Astrocyte (in vitro differentiated cells and primary cell): Measurements from ENCODE around the gene SYNC. TPM values are rescaled to one million over a fixed set of nuclear protein-coding genes. Genes with fewer than 3 reads are reported as not detected.

ENCODE experiments used
- DNase-seq: peaks from one replicate; pipeline ENCODE4 v3.0.0-alpha.2; 2010; ENCODE audit warnings: low read depth
- FAIRE-seq: peaks from 2 replicates; lab custom pipeline; 2011; peaks lifted over from hg19 to GRCh38; lab: Jason Lieb, UNC
- H2AFZ ChIP-seq: 2 replicates; pipeline ENCODE4 v1.6.0; 2012; ENCODE audit warnings: low read depth, low read length, inconsistent platforms
- H3K27ac ChIP-seq: 2 replicates; pipeline ENCODE4 v1.5.1; 2011; ENCODE audit warnings: low read depth, low read length, inconsistent platforms
- H3K27me3 ChIP-seq: 2 replicates; pipeline ENCODE4 v1.6.0; 2011; ENCODE audit warnings: low read length, inconsistent platforms; ENCODE audit not compliant: insufficient read depth
- H3K36me3 ChIP-seq: 2 replicates; pipeline ENCODE4 v1.5.1; 2011; ENCODE audit warnings: low read length, inconsistent platforms; ENCODE audit not compliant: insufficient read depth
- H3K4me1 ChIP-seq: 2 replicates; pipeline ENCODE4 v1.5.1; 2011; ENCODE audit warnings: low read length, inconsistent platforms; ENCODE audit not compliant: insufficient read depth
- H3K4me2 ChIP-seq: 2 replicates; pipeline ENCODE4 v1.6.0; 2012; ENCODE audit warnings: low read length, inconsistent platforms
- H3K4me3 ChIP-seq: 2 replicates; pipeline ENCODE4 v1.5.1; 2011; ENCODE audit warnings: low read depth, mild to moderate bottlenecking, low read length, inconsistent platforms; ENCODE audit not compliant: insufficient read depth
- H3K79me2 ChIP-seq: 2 replicates; pipeline ENCODE4 v1.6.0; 2012; ENCODE audit warnings: mild to moderate bottlenecking, low read length, inconsistent platforms; ENCODE audit not compliant: insufficient read depth
- H3K9ac ChIP-seq: 2 replicates; pipeline ENCODE4 v1.6.0; 2012; ENCODE audit warnings: mild to moderate bottlenecking, low read length, inconsistent platforms
- H3K9me3 ChIP-seq: 2 replicates; pipeline ENCODE4 v1.5.1; 2012; ENCODE audit warnings: low read depth, mild to moderate bottlenecking, low read length, inconsistent platforms; ENCODE audit not compliant: insufficient read depth
- H4K20me1 ChIP-seq: 2 replicates; pipeline ENCODE4 v1.6.0; 2012; ENCODE audit warnings: low read length, inconsistent platforms; ENCODE audit not compliant: insufficient read depth
- H3K27ac Mint-ChIP-seq: one replicate; pipeline ENCODE4 v1.8.0; 2021; ENCODE audit warnings: mild to moderate bottlenecking, mixed read lengths; ENCODE audit not compliant: unreplicated experiment
- H3K27me3 Mint-ChIP-seq: one replicate; pipeline ENCODE4 v1.8.0; 2021; ENCODE audit warnings: low read depth, mixed read lengths; ENCODE audit not compliant: unreplicated experiment
- H3K36me3 Mint-ChIP-seq: one replicate; pipeline ENCODE4 v1.8.0; 2021; ENCODE audit warnings: low read depth, mixed read lengths; ENCODE audit not compliant: unreplicated experiment
- H3K4me1 Mint-ChIP-seq: one replicate; pipeline ENCODE4 v1.8.0; 2021; ENCODE audit warnings: low read depth, mixed read lengths; ENCODE audit not compliant: unreplicated experiment
- H3K4me3 Mint-ChIP-seq: one replicate; pipeline ENCODE4 v1.8.0; 2021; ENCODE audit warnings: mild to moderate bottlenecking, moderate library complexity, mixed read lengths; ENCODE audit not compliant: unreplicated experiment
- H3K9me3 Mint-ChIP-seq: one replicate; pipeline ENCODE4 v1.8.0; 2021; ENCODE audit warnings: mild to moderate bottlenecking, mixed read lengths; ENCODE audit not compliant: unreplicated experiment
- EZH2 ChIP-seq: IDR thresholded peaks from 2 replicates; pipeline ENCODE4 v1.6.1; 2012; ENCODE audit warnings: mild to moderate bottlenecking, low read length, inconsistent platforms; ENCODE audit not compliant: insufficient read depth
- total RNA-seq: library from RNA; stranded (reverse); gene quantifications from 2 replicates; pipeline ENCODE4 v1.2.1, GENCODE V29; 2021
- TF ChIP-seq, protein P1 (sequence below): IDR thresholded peaks from 2 replicates; pipeline ENCODE4 v1.5.1; 2011; ENCODE audit warnings: low read depth, mild to moderate bottlenecking, inconsistent platforms, low read length, moderate library complexity; ENCODE audit not compliant: insufficient read depth

SYNC gene
- total RNA-seq, 1 donor from 2014 or later: 20.6 TPM

DNA sequence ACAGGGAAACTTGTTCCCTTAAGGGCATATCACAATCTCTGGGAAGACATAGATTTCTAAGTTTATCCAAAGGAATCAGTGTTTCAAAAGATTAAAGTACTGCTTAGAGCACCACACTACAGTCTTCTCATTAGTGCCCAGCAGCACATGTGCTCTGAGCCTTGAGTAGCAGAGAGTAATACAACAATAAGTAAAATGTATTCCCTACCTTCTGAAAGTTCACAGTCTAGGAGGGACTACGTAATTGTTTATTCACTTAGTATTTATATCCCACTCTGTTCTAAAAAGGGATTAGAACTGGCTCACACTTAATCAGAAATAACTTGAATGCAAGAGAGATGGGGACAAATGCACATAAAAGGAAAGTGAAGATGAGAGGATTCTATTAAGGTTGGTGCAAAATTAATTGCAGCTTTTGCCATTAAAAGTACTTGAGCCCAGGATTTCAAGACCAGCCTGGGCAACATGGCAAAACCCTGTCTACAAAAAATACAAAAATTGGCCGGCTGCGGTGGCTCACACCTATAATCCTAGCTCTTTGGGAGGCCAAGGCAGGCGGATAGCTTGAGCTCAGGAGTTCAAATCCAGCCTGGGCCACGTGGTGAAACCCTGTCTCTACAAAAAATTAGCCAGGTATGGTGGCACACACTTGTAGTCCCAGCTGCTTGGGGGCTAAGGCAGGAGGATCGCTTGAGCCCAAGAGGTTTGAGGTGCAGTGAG is 9.0 kb downstream of the SYNC start:
- no peak overlapping the region for H3K27ac Mint-ChIP-seq
- no peaks in the 10 kb centered on the region for H3K27me3 Mint-ChIP-seq
- no peak for TF ChIP-seq EZH2
- TF ChIP-seq, protein P1, sequence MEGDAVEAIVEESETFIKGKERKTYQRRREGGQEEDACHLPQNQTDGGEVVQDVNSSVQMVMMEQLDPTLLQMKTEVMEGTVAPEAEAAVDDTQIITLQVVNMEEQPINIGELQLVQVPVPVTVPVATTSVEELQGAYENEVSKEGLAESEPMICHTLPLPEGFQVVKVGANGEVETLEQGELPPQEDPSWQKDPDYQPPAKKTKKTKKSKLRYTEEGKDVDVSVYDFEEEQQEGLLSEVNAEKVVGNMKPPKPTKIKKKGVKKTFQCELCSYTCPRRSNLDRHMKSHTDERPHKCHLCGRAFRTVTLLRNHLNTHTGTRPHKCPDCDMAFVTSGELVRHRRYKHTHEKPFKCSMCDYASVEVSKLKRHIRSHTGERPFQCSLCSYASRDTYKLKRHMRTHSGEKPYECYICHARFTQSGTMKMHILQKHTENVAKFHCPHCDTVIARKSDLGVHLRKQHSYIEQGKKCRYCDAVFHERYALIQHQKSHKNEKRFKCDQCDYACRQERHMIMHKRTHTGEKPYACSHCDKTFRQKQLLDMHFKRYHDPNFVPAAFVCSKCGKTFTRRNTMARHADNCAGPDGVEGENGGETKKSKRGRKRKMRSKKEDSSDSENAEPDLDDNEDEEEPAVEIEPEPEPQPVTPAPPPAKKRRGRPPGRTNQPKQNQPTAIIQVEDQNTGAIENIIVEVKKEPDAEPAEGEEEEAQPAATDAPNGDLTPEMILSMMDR: no peak
- peaks cover 16% of the 10 kb centered on the region for H3K36me3 Mint-ChIP-seq
- H3K4me1 Mint-ChIP-seq: peaks cover 2% of the 10 kb centered on the region
- DNase-seq (no peak), FAIRE-seq (no peak)
- Histone ChIP-seq H3K9me3 (no peaks in the 10 kb centered on the region), H3K79me2 (peaks cover 87% of the 10 kb centered on the region), H3K27ac (no peak overlapping the region), H3K9ac (no peak overlapping the region), H3K4me1 (peaks cover 11% of the 10 kb centered on the region), H3K4me2 (no peak overlapping the region), H3K36me3 (peaks cover 20% of the 10 kb centered on the region), H4K20me1 (peaks cover 69% of the 10 kb centered on the region), H3K4me3 (no peak overlapping the region), H3K27me3 (no peaks in the 10 kb centered on the region), H2AFZ (no peak overlapping the region)
- no peak overlapping the region for H3K4me3 Mint-ChIP-seq
- H3K9me3 Mint-ChIP-seq: no peaks in the 10 kb centered on the region

DNA sequence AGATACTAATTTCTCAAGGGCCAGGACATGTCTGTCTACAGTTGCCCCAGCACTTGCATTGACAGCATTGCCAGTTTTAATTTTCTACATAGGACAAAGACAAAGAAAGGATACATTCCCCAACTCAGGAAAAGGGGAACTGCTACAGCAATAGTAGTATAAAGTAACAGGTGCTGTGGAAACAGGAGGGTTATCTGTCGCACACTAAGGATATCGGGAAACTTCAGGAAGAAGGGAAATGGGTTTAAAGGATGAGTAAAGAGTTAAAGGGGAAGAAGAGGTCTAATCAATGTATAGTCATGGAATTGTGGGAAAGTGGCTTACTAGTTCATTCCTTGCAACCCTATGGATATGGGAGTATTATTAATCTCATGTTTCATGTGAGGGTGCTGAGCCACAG is 16.2 kb downstream of the SYNC start:
- H3K9ac ChIP-seq: no peak overlapping the region
- TF ChIP-seq, protein P1: no peak
- TF ChIP-seq EZH2: no peak
- no peak overlapping the region for H3K4me2 ChIP-seq
- H4K20me1 ChIP-seq: peaks cover 67% of the 10 kb centered on the region
- H3K4me1 ChIP-seq: no peaks in the 10 kb centered on the region
- H3K27me3 ChIP-seq: no peaks in the 10 kb centered on the region
- DNase-seq (no peak), FAIRE-seq (no peak)
- no peak overlapping the region for H3K4me3 Mint-ChIP-seq
- H3K4me3 ChIP-seq: no peak overlapping the region
- no peaks in the 10 kb centered on the region for H3K4me1 Mint-ChIP-seq
- peaks cover 45% of the 10 kb centered on the region for H3K36me3 ChIP-seq
- no peak overlapping the region for H2AFZ ChIP-seq
- no peaks in the 10 kb centered on the region for H3K27me3 Mint-ChIP-seq
- H3K9me3 ChIP-seq: no peaks in the 10 kb centered on the region
- H3K9me3 Mint-ChIP-seq: no peaks in the 10 kb centered on the region
- H3K27ac Mint-ChIP-seq: no peak overlapping the region
- peaks cover 7% of the 10 kb centered on the region for H3K36me3 Mint-ChIP-seq
- peaks cover 52% of the 10 kb centered on the region for H3K79me2 ChIP-seq
- no peak overlapping the region for H3K27ac ChIP-seq

DNA sequence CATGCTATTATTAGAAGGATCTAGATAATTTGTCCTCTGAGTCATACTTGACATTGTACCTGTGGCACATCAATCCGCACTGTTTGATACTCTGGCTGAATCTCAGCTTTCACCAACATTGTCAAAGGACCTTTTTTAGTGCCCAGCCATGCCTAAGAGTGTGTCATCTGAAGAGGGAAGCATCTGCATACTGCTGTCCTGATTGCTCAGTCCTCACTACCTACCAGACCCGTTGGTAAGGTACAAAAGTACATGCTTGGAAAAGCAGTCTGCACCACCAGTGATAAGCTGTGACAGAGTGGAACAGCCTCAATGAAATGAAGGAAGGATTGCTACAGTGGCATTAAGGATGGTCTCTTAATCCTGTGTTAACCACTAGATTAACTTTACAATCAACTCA is 17.1 kb downstream of the SYNC start:
- peaks cover 47% of the 10 kb centered on the region for H3K79me2 ChIP-seq

More for the DNA sequence above, 17.1 kb downstream of the SYNC start:
- Mint-ChIP-seq H3K9me3 (no peaks in the 10 kb centered on the region), H3K4me3 (no peak overlapping the region), H3K27ac (no peak overlapping the region), H3K27me3 (no peaks in the 10 kb centered on the region), H3K4me1 (no peaks in the 10 kb centered on the region), H3K36me3 (peaks cover 9% of the 10 kb centered on the region)
- FAIRE-seq (no peak), DNase-seq (no peak)
- Histone ChIP-seq H3K4me3 (no peak overlapping the region), H3K4me1 (no peaks in the 10 kb centered on the region), H3K9me3 (no peaks in the 10 kb centered on the region), H2AFZ (no peak overlapping the region), H3K36me3 (peaks cover 54% of the 10 kb centered on the region), H3K27me3 (no peaks in the 10 kb centered on the region), H3K4me2 (no peak overlapping the region), H4K20me1 (peaks cover 70% of the 10 kb centered on the region), H3K27ac (no peak overlapping the region), H3K9ac (no peak overlapping the region)
- TF ChIP-seq EZH2: no peak
- TF ChIP-seq, protein P1: no peak
